ENCODE measurements around the gene LDAH.

The LDAH gene

GRCh38 chr2:20665243-20666004 is 157.5 kb downstream of the LDAH start:
- no peak overlapping the region for H3K27ac ChIP-seq (ENCODE audit: low read depth, low read length)
- H3K4me1 ChIP-seq (ENCODE audit: control insufficient read depth in 5 of 5, insufficient read depth in 5 of 5, low read length in 5 of 5) = peaks cover 0 to 35% (median 27%) of the 10 kb centered on the region in 5 donors
- peak overlapping the region in 3 of 5 donors; percentile 17 to 64 (median 53) for H3K4me3 ChIP-seq (ENCODE audit: low read depth in 1 of 5, low read length in 5 of 5)
- H3K9me3 ChIP-seq (ENCODE audit: control insufficient read depth in 5 of 5, low read length in 5 of 5) = no peaks in the 10 kb centered on the region
- H3K36me3 ChIP-seq (ENCODE audit: control insufficient read depth in 5 of 5, insufficient read depth in 5 of 5, low read length in 5 of 5) = no peaks in the 10 kb centered on the region
- no peak overlapping the region for H3K9ac ChIP-seq (ENCODE audit: low read length in 5 of 5)
- peaks cover 49 to 81% (median 78%) of the 10 kb centered on the region in 5 donors for H3K27me3 ChIP-seq (ENCODE audit: control insufficient read depth in 5 of 5, insufficient read depth in 4 of 5, low read length in 5 of 5)

- Histone ChIP-seq H3K36me3 (ENCODE audit: control insufficient read depth in 5 of 5, insufficient read depth in 5 of 5, low read length in 5 of 5) (no peaks in the 10 kb centered on the region), H3K4me1 (ENCODE audit: control insufficient read depth in 5 of 5, insufficient read depth in 5 of 5, low read length in 5 of 5) (peaks cover 0 to 30% (median 24%) of the 10 kb centered on the region in 5 donors), H3K9ac (ENCODE audit: low read length in 5 of 5) (no peak overlapping the region), H3K27ac (ENCODE audit: low read depth, low read length) (no peak overlapping the region), H3K27me3 (ENCODE audit: control insufficient read depth in 5 of 5, insufficient read depth in 4 of 5, low read length in 5 of 5) (peaks cover 45 to 76% (median 72%) of the 10 kb centered on the region in 5 donors), H3K4me3 (ENCODE audit: low read depth in 1 of 5, low read length in 5 of 5) (no peak overlapping the region), H3K9me3 (ENCODE audit: control insufficient read depth in 5 of 5, low read length in 5 of 5) (no peaks in the 10 kb centered on the region)
Measured at GRCh38 chr2:20664431-20665242, 158.3 kb downstream of the LDAH start.

GRCh38 chr2:20664071-20664390 is 158.9 kb downstream of the LDAH start:
- no peaks in the 10 kb centered on the region for H3K9me3 ChIP-seq (ENCODE audit: control insufficient read depth in 5 of 5, low read length in 5 of 5)
- peaks cover 43 to 72% (median 66%) of the 10 kb centered on the region in 5 donors for H3K27me3 ChIP-seq (ENCODE audit: control insufficient read depth in 5 of 5, insufficient read depth in 4 of 5, low read length in 5 of 5)
- no peaks in the 10 kb centered on the region for H3K36me3 ChIP-seq (ENCODE audit: control insufficient read depth in 5 of 5, insufficient read depth in 5 of 5, low read length in 5 of 5)
- H3K4me1 ChIP-seq (ENCODE audit: control insufficient read depth in 5 of 5, insufficient read depth in 5 of 5, low read length in 5 of 5) = peaks cover 0 to 27% (median 22%) of the 10 kb centered on the region in 5 donors
- H3K4me3 ChIP-seq (ENCODE audit: low read depth in 1 of 5, low read length in 5 of 5) = no peak overlapping the region
- H3K27ac ChIP-seq (ENCODE audit: low read depth, low read length) = no peak overlapping the region
- H3K9ac ChIP-seq (ENCODE audit: low read length in 5 of 5) = no peak overlapping the region

GRCh38 chr2:20663196-20664070 is 159.5 kb downstream of the LDAH start:
- peaks cover 0 to 27% (median 22%) of the 10 kb centered on the region in 5 donors for H3K4me1 ChIP-seq (ENCODE audit: control insufficient read depth in 5 of 5, insufficient read depth in 5 of 5, low read length in 5 of 5)
- no peak overlapping the region for H3K4me3 ChIP-seq (ENCODE audit: low read depth in 1 of 5, low read length in 5 of 5)
- no peak overlapping the region for H3K9ac ChIP-seq (ENCODE audit: low read length in 5 of 5)
- no peak overlapping the region for H3K27ac ChIP-seq (ENCODE audit: low read depth, low read length)
- H3K27me3 ChIP-seq (ENCODE audit: control insufficient read depth in 5 of 5, insufficient read depth in 4 of 5, low read length in 5 of 5) = peaks cover 43 to 67% (median 60%) of the 10 kb centered on the region in 5 donors
- H3K9me3 ChIP-seq (ENCODE audit: control insufficient read depth in 5 of 5, low read length in 5 of 5) = no peaks in the 10 kb centered on the region
- no peaks in the 10 kb centered on the region for H3K36me3 ChIP-seq (ENCODE audit: control insufficient read depth in 5 of 5, insufficient read depth in 5 of 5, low read length in 5 of 5)

GRCh38 chr2:20662308-20662937 is 160.5 kb downstream of the LDAH start:
- Histone ChIP-seq H3K4me3 (ENCODE audit: low read depth in 1 of 5, low read length in 5 of 5) (no peak overlapping the region), H3K27ac (ENCODE audit: low read depth, low read length) (no peak overlapping the region), H3K9ac (ENCODE audit: low read length in 5 of 5) (no peak overlapping the region), H3K9me3 (ENCODE audit: control insufficient read depth in 5 of 5, low read length in 5 of 5) (no peaks in the 10 kb centered on the region), H3K36me3 (ENCODE audit: control insufficient read depth in 5 of 5, insufficient read depth in 5 of 5, low read length in 5 of 5) (no peaks in the 10 kb centered on the region), H3K4me1 (ENCODE audit: control insufficient read depth in 5 of 5, insufficient read depth in 5 of 5, low read length in 5 of 5) (peaks cover 0 to 23% (median 19%) of the 10 kb centered on the region in 5 donors), H3K27me3 (ENCODE audit: control insufficient read depth in 5 of 5, insufficient read depth in 4 of 5, low read length in 5 of 5) (peaks cover 36 to 58% (median 54%) of the 10 kb centered on the region in 5 donors)

- Histone ChIP-seq H3K9ac (ENCODE audit: low read length in 5 of 5) (no peak overlapping the region), H3K4me1 (ENCODE audit: control insufficient read depth in 5 of 5, insufficient read depth in 5 of 5, low read length in 5 of 5) (peaks cover 0 to 19% (median 16%) of the 10 kb centered on the region in 5 donors), H3K27me3 (ENCODE audit: control insufficient read depth in 5 of 5, insufficient read depth in 4 of 5, low read length in 5 of 5) (peaks cover 36 to 58% (median 54%) of the 10 kb centered on the region in 5 donors), H3K27ac (ENCODE audit: low read depth, low read length) (no peak overlapping the region), H3K9me3 (ENCODE audit: control insufficient read depth in 5 of 5, low read length in 5 of 5) (no peaks in the 10 kb centered on the region), H3K4me3 (ENCODE audit: low read depth in 1 of 5, low read length in 5 of 5) (no peak overlapping the region), H3K36me3 (ENCODE audit: control insufficient read depth in 5 of 5, insufficient read depth in 5 of 5, low read length in 5 of 5) (no peaks in the 10 kb centered on the region)
Measured at GRCh38 chr2:20661421-20662307, 161.2 kb downstream of the LDAH start.

- Histone ChIP-seq H3K27ac (ENCODE audit: low read depth, low read length) (no peak overlapping the region), H3K36me3 (ENCODE audit: control insufficient read depth in 5 of 5, insufficient read depth in 5 of 5, low read length in 5 of 5) (no peaks in the 10 kb centered on the region), H3K27me3 (ENCODE audit: control insufficient read depth in 5 of 5, insufficient read depth in 4 of 5, low read length in 5 of 5) (peaks cover 32 to 51% (median 46%) of the 10 kb centered on the region in 5 donors), H3K4me3 (ENCODE audit: low read depth in 1 of 5, low read length in 5 of 5) (no peak overlapping the region), H3K4me1 (ENCODE audit: control insufficient read depth in 5 of 5, insufficient read depth in 5 of 5, low read length in 5 of 5) (peaks cover 0 to 10% (median 6%) of the 10 kb centered on the region in 5 donors), H3K9me3 (ENCODE audit: control insufficient read depth in 5 of 5, low read length in 5 of 5) (no peaks in the 10 kb centered on the region), H3K9ac (ENCODE audit: low read length in 5 of 5) (no peak overlapping the region)
Measured at GRCh38 chr2:20660506-20661420, 162.1 kb downstream of the LDAH start.

GRCh38 chr2:20657522-20658235 is 165.2 kb downstream of the LDAH start:
- Histone ChIP-seq H3K4me3 (ENCODE audit: low read depth in 1 of 5, low read length in 5 of 5) (no peak overlapping the region), H3K9ac (ENCODE audit: low read length in 5 of 5) (no peak overlapping the region), H3K9me3 (ENCODE audit: control insufficient read depth in 5 of 5, low read length in 5 of 5) (no peaks in the 10 kb centered on the region), H3K36me3 (ENCODE audit: control insufficient read depth in 5 of 5, insufficient read depth in 5 of 5, low read length in 5 of 5) (no peaks in the 10 kb centered on the region), H3K27ac (ENCODE audit: low read depth, low read length) (no peak overlapping the region), H3K27me3 (ENCODE audit: control insufficient read depth in 5 of 5, insufficient read depth in 4 of 5, low read length in 5 of 5) (peaks cover 10 to 22% (median 17%) of the 10 kb centered on the region in 5 donors), H3K4me1 (ENCODE audit: control insufficient read depth in 5 of 5, insufficient read depth in 5 of 5, low read length in 5 of 5) (no peaks in the 10 kb centered on the region)

All from subcutaneous abdominal adipose tissue (tissue), 5 donors.